ENCODE measurements around the gene ZNF654.

ZNF654 gene

GRCh38 chr3:88150806-88151205 lies 91.8 kb downstream of the ZNF654 start:
- CTCF ChIA-PET: interaction anchor here (1.1 kb wide), 1 partner anchor 68 kb away, joined by 5 read pairs; no protein-coding TSS in a partner anchor
- POLR2A ChIA-PET: interaction anchor here (1.6 kb wide), 1 partner anchor 24 kb away, joined by 4 read pairs; no protein-coding TSS in a partner anchor
- DNase-seq (ENCODE audit: extremely low spot score): no peak

GRCh38 chr3:88151358-88151757 lies 92.3 kb downstream of the ZNF654 start:
- DNase-seq (ENCODE audit: extremely low spot score): no peak
- CTCF ChIA-PET: no interaction called here
- TF ChIP-seq ZNF384 (IDR thresholded peaks at IDR 0.05): no peak
- no peak for TF ChIP-seq NFRKB (IDR thresholded peaks at IDR 0.05)
- TF ChIP-seq TARDBP (IDR thresholded peaks at IDR 0.05): no peak
- TF ChIP-seq BHLHE40 (IDR thresholded peaks at IDR 0.05; ENCODE audit: borderline replicate concordance): no peak
- no peak for TF ChIP-seq SP1 (IDR thresholded peaks at IDR 0.05)
- TF ChIP-seq SUZ12 (IDR thresholded peaks at IDR 0.05): no peak
- TF ChIP-seq HDGF (IDR thresholded peaks at IDR 0.05; ENCODE audit: borderline replicate concordance): no peak
- TF ChIP-seq, protein P1, sequence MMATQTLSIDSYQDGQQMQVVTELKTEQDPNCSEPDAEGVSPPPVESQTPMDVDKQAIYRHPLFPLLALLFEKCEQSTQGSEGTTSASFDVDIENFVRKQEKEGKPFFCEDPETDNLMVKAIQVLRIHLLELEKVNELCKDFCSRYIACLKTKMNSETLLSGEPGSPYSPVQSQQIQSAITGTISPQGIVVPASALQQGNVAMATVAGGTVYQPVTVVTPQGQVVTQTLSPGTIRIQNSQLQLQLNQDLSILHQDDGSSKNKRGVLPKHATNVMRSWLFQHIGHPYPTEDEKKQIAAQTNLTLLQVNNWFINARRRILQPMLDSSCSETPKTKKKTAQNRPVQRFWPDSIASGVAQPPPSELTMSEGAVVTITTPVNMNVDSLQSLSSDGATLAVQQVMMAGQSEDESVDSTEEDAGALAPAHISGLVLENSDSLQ (IDR thresholded peaks at IDR 0.05): no peak
- no peak for TF ChIP-seq FOXA1 (IDR thresholded peaks at IDR 0.05)
- TF ChIP-seq FOXK2 (IDR thresholded peaks at IDR 0.05): no peak
- TF ChIP-seq LEF1 (IDR thresholded peaks at IDR 0.05; ENCODE audit: borderline replicate concordance): no peak
- TF ChIP-seq L3MBTL2 (conservative IDR thresholded peaks at IDR 0.05): no peak
- TF ChIP-seq ARNT (IDR thresholded peaks at IDR 0.05): no peak
- TF ChIP-seq CTBP1 (IDR thresholded peaks at IDR 0.05; ENCODE audit: borderline replicate concordance): no peak
- TF ChIP-seq ELF4 (IDR thresholded peaks at IDR 0.05): no peak
- no peak for TF ChIP-seq FOXM1 (IDR thresholded peaks at IDR 0.05; ENCODE audit: borderline replicate concordance)
- POLR2A ChIA-PET: interaction anchor here (0.8 kb wide), 1 partner anchor 93 kb away, joined by 4 read pairs; the partner anchor contains the start of gene CGGBP1

More at GRCh38 chr3:88150806-88151205, 91.8 kb downstream of the ZNF654 start:
- TF ChIP-seq FOXA1 (IDR thresholded peaks at IDR 0.05) (no peak), NFRKB (IDR thresholded peaks at IDR 0.05) (no peak), ELF4 (IDR thresholded peaks at IDR 0.05) (no peak), FOXK2 (IDR thresholded peaks at IDR 0.05) (no peak), ZNF384 (IDR thresholded peaks at IDR 0.05) (no peak), LEF1 (IDR thresholded peaks at IDR 0.05; ENCODE audit: borderline replicate concordance) (no peak), ARNT (IDR thresholded peaks at IDR 0.05) (no peak), CTBP1 (IDR thresholded peaks at IDR 0.05; ENCODE audit: borderline replicate concordance) (no peak), HDGF (IDR thresholded peaks at IDR 0.05; ENCODE audit: borderline replicate concordance) (no peak), FOXM1 (IDR thresholded peaks at IDR 0.05; ENCODE audit: borderline replicate concordance) (no peak), TARDBP (IDR thresholded peaks at IDR 0.05) (no peak)

DNA sequence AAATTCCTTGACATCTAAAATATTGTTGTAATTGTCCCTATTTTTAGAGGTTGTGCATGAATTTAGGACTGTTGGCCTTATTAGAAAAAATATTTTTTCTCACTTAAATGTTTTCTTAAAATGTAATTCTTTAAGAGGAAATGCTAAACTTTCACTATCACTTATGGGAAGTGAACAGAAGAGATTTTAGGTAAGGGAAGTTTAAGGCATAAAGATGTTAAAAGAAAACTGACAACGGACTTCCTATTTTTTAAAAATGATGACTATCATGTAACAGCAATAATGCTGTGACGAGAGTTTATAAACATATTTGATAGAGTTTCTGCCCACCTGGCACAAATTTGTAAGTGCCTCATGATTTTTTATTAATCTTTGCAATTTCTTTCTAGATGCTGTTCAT lies 93.8 kb downstream of the ZNF654 start:
- ChIA-PET CTCF (no interaction called here), POLR2A (no interaction called here)
- TF ChIP-seq TARDBP (IDR thresholded peaks at IDR 0.05) (no peak), BHLHE40 (IDR thresholded peaks at IDR 0.05; ENCODE audit: borderline replicate concordance) (no peak), ELF4 (IDR thresholded peaks at IDR 0.05) (no peak)
- TF ChIP-seq, protein P1 (IDR thresholded peaks at IDR 0.05): no peak
- DNase-seq (ENCODE audit: extremely low spot score): no peak

- no peak for DNase-seq (ENCODE audit: extremely low spot score)
- ChIA-PET POLR2A (no interaction called here), CTCF (no interaction called here)
- TF ChIP-seq FOXM1 (IDR thresholded peaks at IDR 0.05; ENCODE audit: borderline replicate concordance) (no peak), TARDBP (IDR thresholded peaks at IDR 0.05) (no peak), ARNT (IDR thresholded peaks at IDR 0.05) (no peak), NFRKB (IDR thresholded peaks at IDR 0.05) (no peak), LEF1 (IDR thresholded peaks at IDR 0.05; ENCODE audit: borderline replicate concordance) (no peak), FOXA1 (IDR thresholded peaks at IDR 0.05) (no peak), ZNF384 (IDR thresholded peaks at IDR 0.05) (no peak), L3MBTL2 (conservative IDR thresholded peaks at IDR 0.05) (no peak), CTBP1 (IDR thresholded peaks at IDR 0.05; ENCODE audit: borderline replicate concordance) (no peak)
- TF ChIP-seq, protein P1 (IDR thresholded peaks at IDR 0.05): no peak
Measured at GRCh38 chr3:88166419-88166971, 107.4 kb downstream of the ZNF654 start.

DNA sequence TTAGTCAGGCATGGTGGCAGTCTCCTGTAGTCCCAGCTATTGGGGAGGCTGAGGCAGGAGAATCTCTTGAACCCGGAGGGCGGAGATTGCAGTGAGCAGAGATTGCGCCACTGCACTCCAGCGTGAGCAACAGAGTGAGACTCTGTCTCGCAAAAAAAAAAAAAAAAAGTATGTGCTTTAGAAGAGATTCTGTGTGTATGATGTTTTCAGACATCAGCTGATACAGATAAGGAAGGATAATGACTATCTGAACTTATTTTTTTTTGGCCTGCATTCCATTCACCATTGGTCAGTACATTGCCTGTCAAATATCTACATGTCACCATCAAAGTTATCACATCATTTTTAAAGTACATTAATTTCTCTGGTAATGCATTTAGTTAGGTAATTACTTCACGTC lies 108.1 kb downstream of the ZNF654 start:
- POLR2A ChIA-PET: no interaction called here
- CTCF ChIA-PET: no interaction called here
- DNase-seq (ENCODE audit: extremely low spot score): no peak
- TF ChIP-seq L3MBTL2 (conservative IDR thresholded peaks at IDR 0.05) (no peak), CTBP1 (IDR thresholded peaks at IDR 0.05; ENCODE audit: borderline replicate concordance) (no peak), FOXA1 (IDR thresholded peaks at IDR 0.05) (no peak), FOXM1 (IDR thresholded peaks at IDR 0.05; ENCODE audit: borderline replicate concordance) (no peak), LEF1 (IDR thresholded peaks at IDR 0.05; ENCODE audit: borderline replicate concordance) (no peak), FOXK2 (IDR thresholded peaks at IDR 0.05) (no peak), ZNF384 (IDR thresholded peaks at IDR 0.05) (no peak), ARNT (IDR thresholded peaks at IDR 0.05) (no peak), SUZ12 (IDR thresholded peaks at IDR 0.05) (no peak), HDGF (IDR thresholded peaks at IDR 0.05; ENCODE audit: borderline replicate concordance) (no peak), SP1 (IDR thresholded peaks at IDR 0.05) (no peak), NFRKB (IDR thresholded peaks at IDR 0.05) (no peak)
- TF ChIP-seq, protein P1 (IDR thresholded peaks at IDR 0.05): no peak

DNA sequence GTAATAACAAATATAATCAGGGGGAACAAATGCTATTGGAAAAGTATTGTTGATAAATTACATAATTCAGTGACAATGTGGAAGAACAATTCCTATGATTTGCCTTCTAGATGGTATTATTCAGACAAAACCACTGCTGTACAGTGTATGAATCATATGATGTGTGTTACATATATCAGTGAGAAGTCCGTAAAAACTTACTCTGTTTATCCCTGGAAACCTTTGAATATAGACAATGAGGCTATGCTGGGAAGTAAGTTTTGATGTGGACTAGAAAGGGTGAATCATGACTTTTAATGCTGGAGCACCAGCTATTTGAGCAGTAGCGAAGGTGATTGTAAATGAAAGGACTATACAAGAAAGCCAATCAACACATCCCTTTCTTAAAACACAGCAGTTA lies 108.6 kb downstream of the ZNF654 start:
- no peak for TF ChIP-seq SP1 (IDR thresholded peaks at IDR 0.05)
- ChIA-PET POLR2A (no interaction called here), CTCF (no interaction called here)
- DNase-seq (ENCODE audit: extremely low spot score): no peak
